Measurements from ENCODE around the gene PPFIA4. TPM values are rescaled to one million over a fixed set of nuclear protein-coding genes. Genes with fewer than 3 reads are reported as not detected.

PPFIA4 gene
- polyA plus RNA-seq, 1 of the 3 experiments (the other 2 are of a cell fraction), result 4.4 TPM

GRCh38 chr1:203073469-203073868 lies 47.2 kb downstream of the PPFIA4 start:
- Histone ChIP-seq H3K36me3 (replicated peaks in 1 of 2; ENCODE audit: control insufficient read depth in 1 of 2, insufficient read depth in 2 of 2, low read length in 1 of 2) (no peaks in the 10 kb centered on the region), H3K79me2 (ENCODE audit: insufficient read depth) (no peaks in the 10 kb centered on the region), H3K9me2 (no peaks in the 10 kb centered on the region), H3K4me1 (ENCODE audit: control insufficient read depth in 1 of 2, insufficient read depth in 2 of 2, low read depth in 1 of 2, low read length in 1 of 2) (peaks cover 0 to 16% of the 10 kb centered on the region in 2 experiments; a peak in 2 of 4 replicates), H3K27ac (ENCODE audit: low read depth in 2 of 2, low read length in 1 of 2) (no peak overlapping the region), H3K9me3 (no peaks in the 10 kb centered on the region), H3K4me2 (no peak overlapping the region), H3K27me3 (ENCODE audit: insufficient read depth) (no peaks in the 10 kb centered on the region), H3K9ac (no peak overlapping the region), H2AFZ (ENCODE audit: low read depth) (no peak overlapping the region), H3F3A (replicated peaks; ENCODE audit: insufficient read depth) (no peaks in the 10 kb centered on the region), H3K4me3 (ENCODE audit: low read depth in 2 of 2, low read length in 1 of 2) (no peak overlapping the region), H4K20me1 (ENCODE audit: insufficient read depth) (no peaks in the 10 kb centered on the region)
- DNase-seq, result no peak
- ChIA-PET CTCF (interaction anchor here (0.9 to 3.5 kb wide), 5 partner anchors 10 to 44 kb away, joined by 3 to 9 read pairs (median 4); no protein-coding TSS in a partner anchor), POLR2A (no interaction called here)
- TF ChIP-seq RXRA (IDR thresholded peaks at IDR 0.05; ENCODE audit: borderline replicate concordance, low read depth), result no peak
- TF ChIP-seq RAD21 (IDR thresholded peaks at IDR 0.05; ENCODE audit: low read length), result no peak
- TF ChIP-seq, protein P1, sequence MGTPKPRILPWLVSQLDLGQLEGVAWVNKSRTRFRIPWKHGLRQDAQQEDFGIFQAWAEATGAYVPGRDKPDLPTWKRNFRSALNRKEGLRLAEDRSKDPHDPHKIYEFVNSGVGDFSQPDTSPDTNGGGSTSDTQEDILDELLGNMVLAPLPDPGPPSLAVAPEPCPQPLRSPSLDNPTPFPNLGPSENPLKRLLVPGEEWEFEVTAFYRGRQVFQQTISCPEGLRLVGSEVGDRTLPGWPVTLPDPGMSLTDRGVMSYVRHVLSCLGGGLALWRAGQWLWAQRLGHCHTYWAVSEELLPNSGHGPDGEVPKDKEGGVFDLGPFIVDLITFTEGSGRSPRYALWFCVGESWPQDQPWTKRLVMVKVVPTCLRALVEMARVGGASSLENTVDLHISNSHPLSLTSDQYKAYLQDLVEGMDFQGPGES (IDR thresholded peaks at IDR 0.05; ENCODE audit: low read depth, low read length), result no peak
- 85% methylated on average over 2 of the region's 2 CpGs for WGBS (ENCODE audit: low lambda C conversion rate)

GRCh38 chr1:203074610-203075009 lies 48.3 kb downstream of the PPFIA4 start:
- H3K79me2 ChIP-seq (ENCODE audit: insufficient read depth), result no peaks in the 10 kb centered on the region
- no peaks in the 10 kb centered on the region for H3F3A ChIP-seq (replicated peaks; ENCODE audit: insufficient read depth)
- H3K4me1 ChIP-seq (ENCODE audit: control insufficient read depth in 1 of 2, insufficient read depth in 2 of 2, low read depth in 1 of 2, low read length in 1 of 2), result peaks cover 0 to 5% of the 10 kb centered on the region in 2 experiments; a peak in 2 of 4 replicates
- H3K9ac ChIP-seq, result no peak overlapping the region
- H3K36me3 ChIP-seq (replicated peaks in 1 of 2; ENCODE audit: control insufficient read depth in 1 of 2, insufficient read depth in 2 of 2, low read length in 1 of 2), result no peaks in the 10 kb centered on the region
- ChIA-PET CTCF (interaction anchor here (3.5 kb wide), 1 partner anchor 43 kb away, joined by 9 read pairs; no protein-coding TSS in a partner anchor), POLR2A (no interaction called here)
- H3K4me3 ChIP-seq (ENCODE audit: low read depth in 2 of 2, low read length in 1 of 2), result no peak overlapping the region
- TF ChIP-seq NRF1 (IDR thresholded peaks at IDR 0.05; ENCODE audit: low read depth, low read length) (no peak), TEAD4 (IDR thresholded peaks at IDR 0.05; ENCODE audit: borderline replicate concordance, insufficient read depth) (no peak), FOXM1 (IDR thresholded peaks at IDR 0.05; ENCODE audit: low read depth) (no peak), RFX5 (IDR thresholded peaks at IDR 0.05; ENCODE audit: low read length) (no peak), EP300 (IDR thresholded peaks at IDR 0.05; ENCODE audit: borderline replicate concordance in 1 of 2, low read depth in 1 of 2, low read length in 1 of 2) (no peak), JUND (IDR thresholded peaks at IDR 0.05) (no peak), RCOR1 (IDR thresholded peaks at IDR 0.05; ENCODE audit: low read length) (no peak), MAX (IDR thresholded peaks at IDR 0.05; ENCODE audit: low read depth) (no peak), GATA2 (CRISPR knock-in tag; IDR thresholded peaks at IDR 0.05) (no peak), CHD2 (IDR thresholded peaks at IDR 0.05; ENCODE audit: low read length, partially characterized antibody) (no peak), FOXJ3 (CRISPR knock-in tag; IDR thresholded peaks at IDR 0.05) (no peak), FOSL2 (IDR thresholded peaks at IDR 0.05; ENCODE audit: borderline replicate concordance, low read depth) (no peak), RAD21 (IDR thresholded peaks at IDR 0.05; ENCODE audit: low read length) (no peak)
- TF ChIP-seq, protein P1 (IDR thresholded peaks at IDR 0.05; ENCODE audit: low read depth, low read length), result no peak
- TF ChIP-seq, protein P2, sequence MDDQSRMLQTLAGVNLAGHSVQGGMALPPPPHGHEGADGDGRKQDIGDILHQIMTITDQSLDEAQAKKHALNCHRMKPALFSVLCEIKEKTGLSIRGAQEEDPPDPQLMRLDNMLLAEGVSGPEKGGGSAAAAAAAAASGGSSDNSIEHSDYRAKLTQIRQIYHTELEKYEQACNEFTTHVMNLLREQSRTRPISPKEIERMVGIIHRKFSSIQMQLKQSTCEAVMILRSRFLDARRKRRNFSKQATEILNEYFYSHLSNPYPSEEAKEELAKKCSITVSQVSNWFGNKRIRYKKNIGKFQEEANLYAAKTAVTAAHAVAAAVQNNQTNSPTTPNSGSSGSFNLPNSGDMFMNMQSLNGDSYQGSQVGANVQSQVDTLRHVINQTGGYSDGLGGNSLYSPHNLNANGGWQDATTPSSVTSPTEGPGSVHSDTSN (IDR thresholded peaks at IDR 0.05), result no peak
- TF ChIP-seq, protein P3, sequence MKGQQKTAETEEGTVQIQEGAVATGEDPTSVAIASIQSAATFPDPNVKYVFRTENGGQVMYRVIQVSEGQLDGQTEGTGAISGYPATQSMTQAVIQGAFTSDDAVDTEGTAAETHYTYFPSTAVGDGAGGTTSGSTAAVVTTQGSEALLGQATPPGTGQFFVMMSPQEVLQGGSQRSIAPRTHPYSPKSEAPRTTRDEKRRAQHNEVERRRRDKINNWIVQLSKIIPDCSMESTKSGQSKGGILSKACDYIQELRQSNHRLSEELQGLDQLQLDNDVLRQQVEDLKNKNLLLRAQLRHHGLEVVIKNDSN (IDR thresholded peaks at IDR 0.05; ENCODE audit: borderline replicate concordance, low read depth), result no peak
- no peak overlapping the region for H3K27ac ChIP-seq (ENCODE audit: low read depth in 2 of 2, low read length in 1 of 2)
- H3K27me3 ChIP-seq (ENCODE audit: insufficient read depth), result no peaks in the 10 kb centered on the region
- DNase-seq, result no peak
- H2AFZ ChIP-seq (ENCODE audit: low read depth), result no peak overlapping the region
- no peaks in the 10 kb centered on the region for H4K20me1 ChIP-seq (ENCODE audit: insufficient read depth)
- H3K9me3 ChIP-seq, result no peaks in the 10 kb centered on the region
- H3K4me2 ChIP-seq, result no peak overlapping the region
- no peaks in the 10 kb centered on the region for H3K9me2 ChIP-seq
